ENCODE results near the gene HNRNPUL1. TPM values are rescaled to one million over a fixed set of nuclear protein-coding genes. Genes with fewer than 3 reads are reported as not detected.

HNRNPUL1 gene
- total and polyA plus RNA-seq, 9 of the 15 experiments (the other 6 are each of a cell fraction or from before 2014, with no cell fraction given), result 7.3 to 211 (median 85.0) TPM

DNA sequence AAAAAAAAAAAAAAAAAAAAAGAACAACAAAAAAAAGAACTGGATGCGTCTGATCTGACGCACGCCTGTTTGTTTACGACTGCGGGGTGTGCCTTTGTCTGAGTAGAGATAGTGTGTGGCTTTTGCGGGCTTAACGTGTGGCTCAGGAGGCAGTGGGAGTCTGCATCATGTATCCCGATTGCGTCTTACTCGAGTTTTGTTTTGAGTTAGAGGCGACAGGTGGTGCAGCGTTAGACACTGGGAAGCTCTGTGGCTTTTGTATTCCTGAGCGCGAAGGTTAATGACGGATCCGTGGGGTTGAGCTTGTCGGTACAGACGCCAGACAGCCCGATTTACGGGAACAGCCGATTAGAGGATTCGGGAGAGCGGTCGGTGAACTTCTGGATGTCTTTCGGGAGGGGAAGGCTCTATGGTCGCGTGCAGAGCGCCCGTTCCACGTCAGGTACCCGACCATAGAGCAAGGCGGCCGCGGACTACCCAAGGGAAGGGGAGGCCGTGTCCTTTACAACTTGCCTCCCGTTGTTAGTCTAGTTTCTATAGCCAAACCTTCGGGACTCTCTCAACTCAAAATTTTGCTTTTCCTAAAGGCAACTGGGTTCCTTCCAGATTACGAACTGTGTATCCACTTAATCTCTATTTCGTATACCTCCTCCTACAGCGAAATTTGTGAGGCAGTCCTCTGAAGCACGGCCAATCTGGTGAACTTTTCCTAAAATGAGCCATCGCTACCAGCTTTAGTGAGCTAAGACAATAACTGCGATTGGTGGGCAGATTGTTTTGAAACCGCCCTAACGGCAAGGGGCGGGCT is 926 bp upstream of the HNRNPUL1 start (continued):
- TF ChIP-seq, protein P1, sequence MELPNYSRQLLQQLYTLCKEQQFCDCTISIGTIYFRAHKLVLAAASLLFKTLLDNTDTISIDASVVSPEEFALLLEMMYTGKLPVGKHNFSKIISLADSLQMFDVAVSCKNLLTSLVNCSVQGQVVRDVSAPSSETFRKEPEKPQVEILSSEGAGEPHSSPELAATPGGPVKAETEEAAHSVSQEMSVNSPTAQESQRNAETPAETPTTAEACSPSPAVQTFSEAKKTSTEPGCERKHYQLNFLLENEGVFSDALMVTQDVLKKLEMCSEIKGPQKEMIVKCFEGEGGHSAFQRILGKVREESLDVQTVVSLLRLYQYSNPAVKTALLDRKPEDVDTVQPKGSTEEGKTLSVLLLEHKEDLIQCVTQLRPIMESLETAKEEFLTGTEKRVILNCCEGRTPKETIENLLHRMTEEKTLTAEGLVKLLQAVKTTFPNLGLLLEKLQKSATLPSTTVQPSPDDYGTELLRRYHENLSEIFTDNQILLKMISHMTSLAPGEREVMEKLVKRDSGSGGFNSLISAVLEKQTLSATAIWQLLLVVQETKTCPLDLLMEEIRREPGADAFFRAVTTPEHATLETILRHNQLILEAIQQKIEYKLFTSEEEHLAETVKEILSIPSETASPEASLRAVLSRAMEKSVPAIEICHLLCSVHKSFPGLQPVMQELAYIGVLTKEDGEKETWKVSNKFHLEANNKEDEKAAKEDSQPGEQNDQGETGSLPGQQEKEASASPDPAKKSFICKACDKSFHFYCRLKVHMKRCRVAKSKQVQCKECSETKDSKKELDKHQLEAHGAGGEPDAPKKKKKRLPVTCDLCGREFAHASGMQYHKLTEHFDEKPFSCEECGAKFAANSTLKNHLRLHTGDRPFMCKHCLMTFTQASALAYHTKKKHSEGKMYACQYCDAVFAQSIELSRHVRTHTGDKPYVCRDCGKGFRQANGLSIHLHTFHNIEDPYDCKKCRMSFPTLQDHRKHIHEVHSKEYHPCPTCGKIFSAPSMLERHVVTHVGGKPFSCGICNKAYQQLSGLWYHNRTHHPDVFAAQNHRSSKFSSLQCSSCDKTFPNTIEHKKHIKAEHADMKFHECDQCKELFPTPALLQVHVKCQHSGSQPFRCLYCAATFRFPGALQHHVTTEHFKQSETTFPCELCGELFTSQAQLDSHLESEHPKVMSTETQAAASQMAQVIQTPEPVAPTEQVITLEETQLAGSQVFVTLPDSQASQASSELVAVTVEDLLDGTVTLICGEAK (IDR thresholded peaks at IDR 0.05), result no peak
- TF ChIP-seq, protein P1 (CRISPR knock-in tag; IDR thresholded peaks at IDR 0.05), result peak; percentile 31; the same call in 1 of the 2 replicates
- TF ChIP-seq ATF7 (IDR thresholded peaks at IDR 0.05) (peak; percentile 75), SUPT5H (IDR thresholded peaks at IDR 0.05) (peak; percentile 89), ZNF778 (CRISPR knock-in tag; IDR thresholded peaks at IDR 0.05) (no peak), CAMTA2 (CRISPR knock-in tag; conservative IDR thresholded peaks at IDR 0.05) (0 out of 2 replicates have a peak, but pooled peaks have one; percentile 62), KDM1A (IDR thresholded peaks at IDR 0.05) (peak; percentile 20 to 58; a peak in 1 of 4 replicates), CREB1 (IDR thresholded peaks at IDR 0.05) (peak; percentile 32; the same call in 1 of the 2 replicates), CREB1 (CRISPR knock-in tag; IDR thresholded peaks at IDR 0.05) (no peak), CHD1 (IDR thresholded peaks at IDR 0.05; ENCODE audit: low read length) (peak; percentile 94), ZSCAN32 (CRISPR knock-in tag; IDR thresholded peaks at IDR 0.05) (no peak), CXXC5 (CRISPR knock-in tag; IDR thresholded peaks at IDR 0.05) (peak; percentile 73)
- TF ChIP-seq, protein P2, sequence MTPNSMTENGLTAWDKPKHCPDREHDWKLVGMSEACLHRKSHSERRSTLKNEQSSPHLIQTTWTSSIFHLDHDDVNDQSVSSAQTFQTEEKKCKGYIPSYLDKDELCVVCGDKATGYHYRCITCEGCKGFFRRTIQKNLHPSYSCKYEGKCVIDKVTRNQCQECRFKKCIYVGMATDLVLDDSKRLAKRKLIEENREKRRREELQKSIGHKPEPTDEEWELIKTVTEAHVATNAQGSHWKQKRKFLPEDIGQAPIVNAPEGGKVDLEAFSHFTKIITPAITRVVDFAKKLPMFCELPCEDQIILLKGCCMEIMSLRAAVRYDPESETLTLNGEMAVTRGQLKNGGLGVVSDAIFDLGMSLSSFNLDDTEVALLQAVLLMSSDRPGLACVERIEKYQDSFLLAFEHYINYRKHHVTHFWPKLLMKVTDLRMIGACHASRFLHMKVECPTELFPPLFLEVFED (CRISPR knock-in tag; conservative IDR thresholded peaks at IDR 0.05), result 0 out of 2 replicates have a peak, but pooled peaks have one; percentile 33
- TF ChIP-seq, protein P3, sequence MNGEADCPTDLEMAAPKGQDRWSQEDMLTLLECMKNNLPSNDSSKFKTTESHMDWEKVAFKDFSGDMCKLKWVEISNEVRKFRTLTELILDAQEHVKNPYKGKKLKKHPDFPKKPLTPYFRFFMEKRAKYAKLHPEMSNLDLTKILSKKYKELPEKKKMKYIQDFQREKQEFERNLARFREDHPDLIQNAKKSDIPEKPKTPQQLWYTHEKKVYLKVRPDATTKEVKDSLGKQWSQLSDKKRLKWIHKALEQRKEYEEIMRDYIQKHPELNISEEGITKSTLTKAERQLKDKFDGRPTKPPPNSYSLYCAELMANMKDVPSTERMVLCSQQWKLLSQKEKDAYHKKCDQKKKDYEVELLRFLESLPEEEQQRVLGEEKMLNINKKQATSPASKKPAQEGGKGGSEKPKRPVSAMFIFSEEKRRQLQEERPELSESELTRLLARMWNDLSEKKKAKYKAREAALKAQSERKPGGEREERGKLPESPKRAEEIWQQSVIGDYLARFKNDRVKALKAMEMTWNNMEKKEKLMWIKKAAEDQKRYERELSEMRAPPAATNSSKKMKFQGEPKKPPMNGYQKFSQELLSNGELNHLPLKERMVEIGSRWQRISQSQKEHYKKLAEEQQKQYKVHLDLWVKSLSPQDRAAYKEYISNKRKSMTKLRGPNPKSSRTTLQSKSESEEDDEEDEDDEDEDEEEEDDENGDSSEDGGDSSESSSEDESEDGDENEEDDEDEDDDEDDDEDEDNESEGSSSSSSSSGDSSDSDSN (IDR thresholded peaks at IDR 0.05; ENCODE audit: borderline replicate concordance in 1 of 2, low read depth in 2 of 2, low read length in 2 of 2), result no peak

Data from K562 (cell line).